Measurements from ENCODE around the gene MAP3K14.

- TF ChIP-seq EZH2 (IDR thresholded peaks at IDR 0.05) (no peak), POLR2AphosphoS5 (IDR thresholded peaks at IDR 0.05; ENCODE audit: borderline replicate concordance, low read depth, low read length) (no peak), FOXP2 (optimal IDR thresholded peaks at IDR 0.05; ENCODE audit: control extremely low read depth, extremely low read length, insufficient read depth) (no peak)
These were observed 36.9 kb downstream of the MAP3K14 start for GRCh38 chr17:45279898-45280297.

All from SK-N-MC (cell line).